ENCODE measurements around the gene BAHCC1.

The BAHCC1 gene

GRCh38 chr17:81442791-81443190, 47.5 kb downstream of the BAHCC1 start:
- no peak for TF ChIP-seq CTCF (IDR thresholded peaks at IDR 0.05; ENCODE audit: low read depth, low read length)
- no peak overlapping the region for H3K4me3 ChIP-seq (replicated peaks in 1 of 2; ENCODE audit: low read depth in 2 of 2, low read length in 2 of 2)
- no peak for DNase-seq (ENCODE audit: low read depth in 2 of 2)

GRCh38 chr17:81443269-81443668, 48.0 kb downstream of the BAHCC1 start:
- DNase-seq (ENCODE audit: low read depth in 2 of 2) = no peak
- no peak for TF ChIP-seq CTCF (IDR thresholded peaks at IDR 0.05; ENCODE audit: low read depth, low read length)
- no peak overlapping the region for H3K4me3 ChIP-seq (replicated peaks in 1 of 2; ENCODE audit: low read depth in 2 of 2, low read length in 2 of 2)

- H3K4me3 ChIP-seq (replicated peaks in 1 of 2; ENCODE audit: low read depth in 2 of 2, low read length in 2 of 2) = no peak overlapping the region
- no peak for DNase-seq (ENCODE audit: low read depth in 2 of 2)
- no peak for TF ChIP-seq CTCF (IDR thresholded peaks at IDR 0.05; ENCODE audit: low read depth, low read length)
Observed at GRCh38 chr17:81444610-81445339, 49.5 kb downstream of the BAHCC1 start.

- no peak for TF ChIP-seq CTCF (IDR thresholded peaks at IDR 0.05; ENCODE audit: low read depth, low read length)
- DNase-seq (ENCODE audit: low read depth in 2 of 2) = no peak
- no peak overlapping the region for H3K4me3 ChIP-seq (replicated peaks in 1 of 2; ENCODE audit: low read depth in 2 of 2, low read length in 2 of 2)
Observed at GRCh38 chr17:81445642-81446503, 50.6 kb downstream of the BAHCC1 start.

- no peak for DNase-seq (ENCODE audit: low read depth in 2 of 2)
- no peak overlapping the region for H3K4me3 ChIP-seq (replicated peaks in 1 of 2; ENCODE audit: low read depth in 2 of 2, low read length in 2 of 2)
- no peak for TF ChIP-seq CTCF (IDR thresholded peaks at IDR 0.05; ENCODE audit: low read depth, low read length)
Observed at GRCh38 chr17:81447331-81447933, 52.2 kb downstream of the BAHCC1 start.

GRCh38 chr17:81448442-81448841, 53.2 kb downstream of the BAHCC1 start:
- no peak for TF ChIP-seq CTCF (IDR thresholded peaks at IDR 0.05; ENCODE audit: low read depth, low read length)
- H3K4me3 ChIP-seq (replicated peaks in 1 of 2; ENCODE audit: low read depth in 2 of 2, low read length in 2 of 2) = no peak overlapping the region
- no peak for DNase-seq (ENCODE audit: low read depth in 2 of 2)
